Measurements from ENCODE around the gene CILP2. TPM values are rescaled to one million over a fixed set of nuclear protein-coding genes. Genes with fewer than 3 reads are reported as not detected.

Gene CILP2
- total and polyA plus RNA-seq, 2 of the 4 experiments (the other 2 are of a cell fraction), result 0.18 to 0.87 TPM

DNA sequence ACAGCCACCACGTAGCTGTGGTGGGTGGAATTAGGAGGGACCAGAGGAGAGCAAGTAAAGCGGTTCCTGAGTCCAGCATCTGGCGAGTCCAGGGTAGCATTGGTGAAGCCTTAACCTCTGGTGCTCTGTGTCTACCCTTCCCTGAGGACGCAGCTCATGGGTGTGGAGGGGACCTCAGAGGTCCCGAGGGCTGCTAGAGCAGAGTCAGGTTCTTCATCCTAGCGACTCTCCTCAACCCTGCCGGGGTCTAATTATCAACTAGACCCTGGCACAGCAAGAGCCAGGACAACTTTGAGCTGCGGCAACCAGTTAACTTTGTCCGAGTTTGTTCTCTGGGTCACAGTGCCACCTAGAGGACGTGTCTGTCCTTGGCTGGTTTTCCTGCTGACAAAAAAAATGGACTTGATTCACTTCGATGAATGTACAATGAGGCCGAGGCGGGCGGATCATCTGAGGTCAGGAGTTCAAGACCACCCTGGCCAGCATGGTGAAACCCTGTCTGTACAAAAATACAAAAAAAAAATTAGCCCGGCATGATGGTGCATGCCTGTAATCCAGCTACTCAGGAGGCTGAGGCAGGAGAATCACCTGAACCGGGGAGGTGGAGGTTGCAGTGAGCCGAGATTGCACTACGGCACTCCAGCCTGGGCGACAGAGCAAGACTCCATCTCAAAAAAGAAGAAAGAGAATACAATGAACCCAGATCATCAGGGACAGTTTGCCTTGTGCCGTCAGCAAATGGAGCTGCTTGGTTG lies 47.7 kb upstream of the CILP2 start:
- H3K36me3 ChIP-seq (ENCODE audit: control insufficient read depth, insufficient read depth, low read length), result peaks cover 24% of the 10 kb centered on the region
- peak overlapping the region; percentile 35 for H4K5ac ChIP-seq (ENCODE audit: low read depth, low read length)
- peak overlapping the region; percentile 53 for H2BK120ac ChIP-seq (ENCODE audit: low read depth, low read length)
- in situ Hi-C loops (cut with MboI; ENCODE audit: low sequenced_read_pairs) (loop anchor here (5.0 kb wide), 1 partner anchor 123 kb away; no protein-coding TSS in a partner anchor), dilution Hi-C loops (cut with HindIII; ENCODE audit: low sequenced_read_pairs, unreplicated experiment) (no loop called here), intact Hi-C loops (cut with micrococcal nuclease) (loop anchor here (1.0 kb wide), 1 partner anchor 124 kb away; no protein-coding TSS in a partner anchor)
- H4K91ac ChIP-seq (ENCODE audit: insufficient read depth, low read depth, low read length), result peak overlapping the region; percentile 84
- peak overlapping the region; percentile 68 for H3K27ac ChIP-seq (ENCODE audit: insufficient read depth, low read length)
- H3K18ac ChIP-seq (ENCODE audit: low read depth, low read length), result no peak overlapping the region
- H3K4me2 ChIP-seq (ENCODE audit: low read depth, low read length), result peak overlapping the region; percentile 23; the same call in 1 of the 2 replicates
- 34% methylated on average over 10 of the region's 20 CpGs; no CpG with 5 or more reads in 1 of the 2 experiments for WGBS, 2 experiments (ENCODE audit: extremely low coverage in 2 of 2, insufficient read length in 1 of 2)
- H2BK5ac ChIP-seq (ENCODE audit: low read depth, low read length, poor library complexity, severe bottlenecking), result peak overlapping the region; percentile 1
- TF ChIP-seq CTCF (conservative IDR thresholded peaks at IDR 0.05; ENCODE audit: low read depth, low read length), result peak; percentile 82
- TF ChIP-seq MXI1 (IDR thresholded peaks at IDR 0.05; ENCODE audit: borderline replicate concordance, low read depth, low read length), result no peak
- no peak for TF ChIP-seq MAFK (IDR thresholded peaks at IDR 0.05; ENCODE audit: low read depth, low read length)
- no peak for TF ChIP-seq CHD1 (IDR thresholded peaks at IDR 0.05; ENCODE audit: low read depth, low read length)
- no peak for TF ChIP-seq USF2 (IDR thresholded peaks at IDR 0.05; ENCODE audit: low read depth, low read length)
- TF ChIP-seq SMC3 (IDR thresholded peaks at IDR 0.05; ENCODE audit: low read depth, low read length), result peak; percentile 69
- peak; percentile 85 for TF ChIP-seq RAD21 (IDR thresholded peaks at IDR 0.05; ENCODE audit: low read length)
- H3K23ac ChIP-seq (ENCODE audit: low read depth, low read length), result no peak overlapping the region
- 0 out of 2 replicates have a peak overlapping the region, but pooled peaks have one; percentile 64 for H3K14ac ChIP-seq (replicated peaks; ENCODE audit: low read depth, low read length)
- H4K20me1 ChIP-seq (ENCODE audit: insufficient read depth, low read length), result no peaks in the 10 kb centered on the region; the same call in 1 of the 2 replicates
- ChIA-PET CTCF (interaction anchor here (0.5 to 2.7 kb wide), 9 partner anchors 84 to 450 kb away, joined by 3 to 15 read pairs (median 3); partner anchors contain the start of gene GATAD2A), POLR2A (ENCODE audit: unreplicated experiment) (no interaction called here)
- H3K4me1 ChIP-seq (ENCODE audit: control insufficient read depth, insufficient read depth, low read length), result peaks cover 31% of the 10 kb centered on the region
- H2AK5ac ChIP-seq (ENCODE audit: low read depth, low read length), result peak overlapping the region; percentile 92
- H3K9me3 ChIP-seq (ENCODE audit: control insufficient read depth, insufficient read depth, low read length), result no peaks in the 10 kb centered on the region
- peaks cover 18% of the 10 kb centered on the region for H3K9me1 ChIP-seq (ENCODE audit: insufficient read depth, low read length)
- H3K4me3 ChIP-seq (ENCODE audit: insufficient read depth, low read depth, low read length), result no peak overlapping the region
- H2AFZ ChIP-seq (replicated peaks; ENCODE audit: low read length, poor library complexity), result peak overlapping the region; percentile 36
- H3K9ac ChIP-seq (ENCODE audit: low read depth, low read length), result no peak overlapping the region
- H3K27me3 ChIP-seq (ENCODE audit: control insufficient read depth, insufficient read depth, low read length), result no peaks in the 10 kb centered on the region
- DNase-seq, result peak; percentile 82
- peak overlapping the region; percentile 65 for H3K4ac ChIP-seq (ENCODE audit: low read depth, low read length)
- ATAC-seq (ENCODE audit: low read depth), result peak; percentile 59
- no TSS peak for BruUV-seq (replicated peaks)
- peaks cover 13 to 77% of the 10 kb centered on the region in 2 experiments; a peak in 3 of 4 replicates for H3K79me1 ChIP-seq (ENCODE audit: low read depth in 1 of 2, low read length in 2 of 2)
- no peak overlapping the region for H3K56ac ChIP-seq (ENCODE audit: extremely low read depth, insufficient read depth, low read length)
- H2BK15ac ChIP-seq (ENCODE audit: low read depth, low read length), result peak overlapping the region; percentile 21; the same call in 1 of the 3 replicates
- peak overlapping the region; percentile 64 to 94; a peak in 3 of 4 replicates for H4K8ac ChIP-seq (ENCODE audit: low read depth in 2 of 2, low read length in 2 of 2)
- peak overlapping the region; percentile 23; the same call in 1 of the 2 replicates for H2BK20ac ChIP-seq (ENCODE audit: low read depth, low read length)
- peak overlapping the region; percentile 67 for H2AK9ac ChIP-seq (replicated peaks; ENCODE audit: low read depth, low read length, poor library complexity)

All from IMR-90 (cell line).